ENCODE measurements around the gene GTF3C4. TPM values are rescaled to one million over a fixed set of nuclear protein-coding genes. Genes with fewer than 3 reads are reported as not detected.

Gene GTF3C4
- total RNA-seq, 1 donor from 2014 or later = 26.8 TPM

DNA sequence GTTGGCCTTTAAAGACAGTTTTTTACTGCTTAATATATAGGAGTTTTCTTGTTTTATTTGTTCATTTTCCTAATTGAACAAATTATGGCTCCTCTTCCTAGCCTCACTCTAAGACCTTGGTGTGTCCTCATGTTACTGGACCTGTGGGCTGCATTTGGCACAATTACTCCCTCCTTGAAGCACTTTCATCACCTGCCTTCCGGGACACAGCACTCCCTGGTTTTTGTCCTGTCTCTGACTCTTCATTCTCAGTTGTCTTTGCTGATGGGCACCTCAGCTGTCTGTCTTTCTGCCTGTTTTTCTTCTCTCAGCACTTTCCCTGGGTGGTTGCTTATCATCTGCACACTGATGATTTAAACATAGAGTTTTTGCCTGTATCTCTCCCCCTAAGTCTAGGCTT, 13.6 kb downstream of the GTF3C4 start:
- DNase-seq (ENCODE audit: low spot score, unreplicated experiment) = no peak
- Mint-ChIP-seq H3K36me3 (ENCODE audit: insufficient read depth) (peaks cover 32% of the 10 kb centered on the region), H3K27me3 (no peaks in the 10 kb centered on the region), H3K27ac (no peak overlapping the region), H3K4me3 (ENCODE audit: low read depth) (no peak overlapping the region), H3K9me3 (ENCODE audit: low read depth) (no peaks in the 10 kb centered on the region), H3K4me1 (ENCODE audit: low read depth) (no peaks in the 10 kb centered on the region)
- TF ChIP-seq CTCF (IDR thresholded peaks at IDR 0.05; ENCODE audit: unreplicated experiment) = no peak

GRCh38 chr9:132690696-132691095, 20.4 kb downstream of the GTF3C4 start:
- TF ChIP-seq CTCF (IDR thresholded peaks at IDR 0.05; ENCODE audit: unreplicated experiment) = no peak
- Mint-ChIP-seq H3K4me1 (ENCODE audit: low read depth) (no peaks in the 10 kb centered on the region), H3K27me3 (no peaks in the 10 kb centered on the region), H3K36me3 (ENCODE audit: insufficient read depth) (peaks cover 30% of the 10 kb centered on the region), H3K27ac (no peak overlapping the region), H3K9me3 (ENCODE audit: low read depth) (peaks cover 7% of the 10 kb centered on the region), H3K4me3 (ENCODE audit: low read depth) (no peak overlapping the region)
- no peak for DNase-seq (ENCODE audit: low spot score, unreplicated experiment)

- Mint-ChIP-seq H3K36me3 (ENCODE audit: insufficient read depth) (peaks cover 19% of the 10 kb centered on the region), H3K9me3 (ENCODE audit: low read depth) (peaks cover 32% of the 10 kb centered on the region), H3K4me1 (ENCODE audit: low read depth) (no peaks in the 10 kb centered on the region), H3K27me3 (no peaks in the 10 kb centered on the region), H3K27ac (no peak overlapping the region), H3K4me3 (ENCODE audit: low read depth) (no peak overlapping the region)
- TF ChIP-seq CTCF (IDR thresholded peaks at IDR 0.05; ENCODE audit: unreplicated experiment) = peak; percentile 11
- DNase-seq (ENCODE audit: low spot score, unreplicated experiment) = no peak
Observed at GRCh38 chr9:132694144-132694543, 23.9 kb downstream of the GTF3C4 start.

- no peak for DNase-seq (ENCODE audit: low spot score, unreplicated experiment)
- Mint-ChIP-seq H3K36me3 (ENCODE audit: insufficient read depth) (peaks cover 5% of the 10 kb centered on the region), H3K27ac (no peak overlapping the region), H3K9me3 (ENCODE audit: low read depth) (peaks cover 32% of the 10 kb centered on the region), H3K4me1 (ENCODE audit: low read depth) (no peaks in the 10 kb centered on the region), H3K4me3 (ENCODE audit: low read depth) (no peak overlapping the region), H3K27me3 (no peaks in the 10 kb centered on the region)
- TF ChIP-seq CTCF (IDR thresholded peaks at IDR 0.05; ENCODE audit: unreplicated experiment) = no peak
Observed at GRCh38 chr9:132697230-132697629, 27.0 kb downstream of the GTF3C4 start.

DNA sequence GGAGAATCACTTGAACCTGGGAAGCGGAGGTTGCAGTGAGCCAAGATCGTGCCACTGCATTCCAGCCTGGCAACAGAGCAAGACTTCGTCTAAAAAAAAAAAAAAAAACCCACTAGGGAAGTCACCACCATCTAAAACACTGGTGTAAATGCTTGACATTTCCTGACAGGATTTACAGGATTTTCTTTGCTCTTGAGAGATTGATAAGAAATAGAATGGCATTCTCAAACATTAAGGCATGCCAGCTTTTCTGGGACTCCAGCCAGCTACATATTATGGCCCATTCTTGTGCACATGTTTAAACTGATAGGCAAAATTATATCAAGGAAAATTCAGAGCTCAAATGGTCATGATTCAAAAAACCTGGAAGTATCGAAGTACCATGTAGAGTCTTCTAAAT, 28.7 kb downstream of the GTF3C4 start:
- peaks cover 35% of the 10 kb centered on the region for H3K9me3 Mint-ChIP-seq (ENCODE audit: low read depth)

More for the DNA sequence above, 28.7 kb downstream of the GTF3C4 start:
- Mint-ChIP-seq H3K4me3 (ENCODE audit: low read depth) (no peak overlapping the region), H3K36me3 (ENCODE audit: insufficient read depth) (peaks cover 3% of the 10 kb centered on the region), H3K4me1 (ENCODE audit: low read depth) (no peaks in the 10 kb centered on the region), H3K27me3 (no peaks in the 10 kb centered on the region), H3K27ac (no peak overlapping the region)
- no peak for DNase-seq (ENCODE audit: low spot score, unreplicated experiment)
- TF ChIP-seq CTCF (IDR thresholded peaks at IDR 0.05; ENCODE audit: unreplicated experiment) = no peak

Data from progenitor cell of endocrine pancreas (in vitro differentiated cells).